HPDE6-E6E7 (cell line): Measurements from ENCODE around the gene EGFL8.
"Not testable (repeated sequence)": the region's sequence is repeated elsewhere in the genome, so short reads cannot be mapped to it uniquely, and the experiment has no call there.

Source experiments
- DNase-seq: peaks from one replicate; pipeline ENCODE4 v3.0.0; 2011; ENCODE audit warnings: missing footprints; ENCODE audit errors: extremely low spot score

The EGFL8 gene

GRCh38 chr6:32195902-32196681 lies 31.7 kb downstream of the EGFL8 start:
- no peak for DNase-seq

GRCh38 chr6:32196682-32197616 lies 32.6 kb downstream of the EGFL8 start:
- DNase-seq = no peak

- DNase-seq = no peak
Observed at GRCh38 chr6:32198345-32198696, 33.9 kb downstream of the EGFL8 start.

GRCh38 chr6:32198866-32199265 lies 34.5 kb downstream of the EGFL8 start:
- DNase-seq = no peak

- no peak for DNase-seq
Observed at GRCh38 chr6:32200711-32201475, 36.5 kb downstream of the EGFL8 start.

- DNase-seq = no peak
Observed at GRCh38 chr6:32202186-32202585, 37.8 kb downstream of the EGFL8 start.

- DNase-seq = no peak
Observed at GRCh38 chr6:32203426-32204267, 39.3 kb downstream of the EGFL8 start.

- DNase-seq = no peak
Observed at GRCh38 chr6:32204268-32204715, 39.9 kb downstream of the EGFL8 start.

- no peak for DNase-seq
Observed at GRCh38 chr6:32208996-32209395, 44.6 kb downstream of the EGFL8 start.

GRCh38 chr6:32210191-32210601 lies 45.8 kb downstream of the EGFL8 start:
- DNase-seq = no peak

- not testable (repeated sequence) for DNase-seq
Observed at GRCh38 chr6:32211432-32211831, 47.0 kb downstream of the EGFL8 start.

- no peak for DNase-seq
Observed at GRCh38 chr6:32212076-32212760, 47.8 kb downstream of the EGFL8 start.

GRCh38 chr6:32213649-32214048 lies 49.3 kb downstream of the EGFL8 start:
- DNase-seq = no peak

GRCh38 chr6:32214126-32214525 lies 49.7 kb downstream of the EGFL8 start:
- DNase-seq = no peak

- no peak for DNase-seq
Observed at GRCh38 chr6:32215617-32216016, 51.2 kb downstream of the EGFL8 start.

GRCh38 chr6:32216285-32216684 lies 51.9 kb downstream of the EGFL8 start:
- no peak for DNase-seq

GRCh38 chr6:32216998-32217397 lies 52.6 kb downstream of the EGFL8 start:
- DNase-seq = no peak
